NCI-H460 (cell line): ENCODE measurements around the gene SLC7A8. TPM values are rescaled to one million over a fixed set of nuclear protein-coding genes. Genes with fewer than 3 reads are reported as not detected.

ENCODE experiments used
- DNase-seq: peaks from one replicate; pipeline ENCODE4 v3.0.0-alpha.2; 2016; ENCODE audit warnings: low read depth; ENCODE audit errors: extremely low read depth
- total RNA-seq: library from RNA; depleted of rRNA; stranded (reverse); fragments of >200 nt; shearing (Covaris generic); gene quantifications from 2 replicates; pipeline ENCODE4 v1.2.3, GENCODE V29; 2014

SLC7A8 gene
- total RNA-seq, 1 experiment from 2014 or later: 1.1 TPM

DNA sequence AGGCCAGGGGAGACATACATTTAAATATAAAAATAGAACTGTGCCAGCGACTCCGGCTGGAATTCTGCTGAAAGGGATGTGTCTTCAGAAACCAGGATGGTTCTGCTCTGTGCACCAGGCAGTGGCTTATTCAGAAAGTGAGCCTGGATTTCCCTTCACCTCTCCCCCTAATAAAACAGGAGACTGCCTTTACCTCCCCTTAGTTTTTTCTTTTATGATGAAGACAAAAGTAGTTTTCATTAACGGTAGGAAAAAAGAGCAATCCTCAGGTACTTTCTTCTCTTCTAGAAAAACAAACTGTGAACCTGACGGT is 346 bp downstream of the SLC7A8 start:
- no peak for DNase-seq

GRCh38 chr14:23182372-23183157 is 895 bp downstream of the SLC7A8 start:
- no peak for DNase-seq

DNA sequence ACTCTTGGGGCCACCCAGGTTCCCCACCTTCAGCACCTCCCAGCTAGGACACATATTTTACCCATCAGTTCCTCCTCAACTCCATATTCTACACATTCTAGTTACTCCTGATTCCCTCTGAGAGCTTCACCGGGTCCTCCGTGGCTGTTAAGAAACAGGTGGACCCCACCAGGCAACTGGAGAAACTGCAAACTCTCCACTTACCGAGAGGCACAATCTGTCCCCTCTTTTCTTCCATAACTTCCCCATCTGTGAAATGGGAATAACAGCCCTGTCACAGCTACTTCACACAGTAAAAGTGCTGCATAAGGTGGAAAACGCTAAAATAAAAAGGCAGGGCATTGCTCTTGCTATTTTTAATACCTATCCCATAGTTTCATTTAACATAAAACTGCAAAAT is 1.5 kb downstream of the SLC7A8 start:
- no peak for DNase-seq

- no peak for DNase-seq
These were observed 2.0 kb downstream of the SLC7A8 start for GRCh38 chr14:23181453-23181852.

GRCh38 chr14:23177181-23177580 is 6.3 kb downstream of the SLC7A8 start:
- no peak for DNase-seq

GRCh38 chr14:23175823-23176222 is 7.6 kb downstream of the SLC7A8 start:
- no peak for DNase-seq

DNA sequence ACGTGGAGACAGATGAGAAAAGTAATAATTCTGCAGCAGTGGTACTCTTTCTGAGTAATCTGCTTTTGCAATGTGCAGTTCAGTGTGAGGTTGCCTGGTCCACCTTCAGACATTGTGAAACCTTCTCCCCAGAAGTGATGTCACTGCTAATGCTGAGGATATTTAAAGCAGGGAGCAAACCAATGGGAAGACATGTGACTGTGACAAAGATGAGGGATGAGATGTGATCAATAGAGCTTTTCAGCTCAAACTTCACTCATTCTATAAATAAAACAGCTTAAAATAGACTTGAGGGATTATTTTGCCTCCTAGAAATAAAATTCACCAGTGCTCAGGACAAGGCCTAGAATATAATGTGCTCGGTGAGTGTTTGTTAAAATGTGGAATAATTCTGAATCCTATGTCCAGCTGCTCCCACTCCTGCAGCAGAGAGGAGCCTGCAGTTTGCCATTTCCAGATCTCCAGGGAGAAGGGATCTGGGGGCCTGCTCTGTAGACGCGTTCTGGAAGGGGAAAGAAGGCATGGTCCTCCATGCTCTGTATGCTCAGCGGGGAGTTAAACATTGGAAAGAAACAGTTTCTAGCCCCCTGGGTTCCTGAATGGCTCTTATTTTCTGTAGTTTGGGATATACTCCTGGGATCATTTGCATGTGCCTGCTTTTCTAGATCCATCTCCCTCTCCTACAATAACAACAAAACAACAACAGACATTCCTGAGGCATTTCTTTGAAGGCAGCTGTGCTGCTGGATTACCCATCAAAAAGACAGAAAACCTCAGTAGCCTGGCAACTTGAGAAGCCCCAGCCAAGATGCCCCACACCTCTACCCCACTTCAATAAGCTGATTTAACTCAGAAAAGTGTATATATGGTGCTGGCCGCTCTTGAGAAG is 8.9 kb downstream of the SLC7A8 start:
- no peak for DNase-seq

DNA sequence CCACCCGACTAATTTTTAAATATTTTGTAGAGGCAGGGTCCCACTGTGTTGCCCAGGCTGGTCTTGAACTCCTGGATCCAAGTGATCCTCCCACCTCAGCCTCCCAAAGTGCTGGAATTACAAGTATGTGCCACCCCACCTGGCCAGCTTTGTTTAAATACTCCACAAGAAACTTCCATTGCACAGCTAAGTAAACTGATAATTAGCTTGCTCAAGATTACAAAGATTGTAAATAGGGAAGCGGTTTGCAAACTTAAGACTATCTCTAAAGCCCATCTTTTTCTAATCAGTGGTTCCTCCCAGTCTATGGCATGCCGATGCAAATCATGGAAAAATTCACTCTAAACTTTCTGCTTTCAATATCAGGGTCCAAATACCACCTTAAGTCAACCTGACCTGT is 9.7 kb downstream of the SLC7A8 start:
- no peak for DNase-seq

DNA sequence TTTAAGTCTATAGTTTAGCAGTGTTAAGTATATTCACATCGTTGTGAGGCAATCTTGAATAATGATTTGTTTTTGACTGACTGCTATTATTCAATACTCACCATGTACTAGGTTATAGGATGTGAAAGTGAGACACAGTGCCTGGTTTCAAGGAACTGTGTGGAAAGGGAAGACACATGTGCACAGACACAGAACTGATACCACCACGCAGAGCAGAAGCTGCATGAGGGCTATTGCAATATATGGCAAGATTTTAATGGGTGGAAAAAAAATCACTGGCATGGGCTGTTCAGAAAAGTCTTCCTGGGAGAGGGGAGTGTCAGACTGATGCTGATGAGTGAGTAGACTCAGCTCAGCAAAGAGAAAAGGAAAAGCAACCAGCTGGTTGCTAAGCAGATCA is 10.4 kb downstream of the SLC7A8 start:
- no peak for DNase-seq

GRCh38 chr14:23172574-23172973 is 10.9 kb downstream of the SLC7A8 start:
- no peak for DNase-seq

DNA sequence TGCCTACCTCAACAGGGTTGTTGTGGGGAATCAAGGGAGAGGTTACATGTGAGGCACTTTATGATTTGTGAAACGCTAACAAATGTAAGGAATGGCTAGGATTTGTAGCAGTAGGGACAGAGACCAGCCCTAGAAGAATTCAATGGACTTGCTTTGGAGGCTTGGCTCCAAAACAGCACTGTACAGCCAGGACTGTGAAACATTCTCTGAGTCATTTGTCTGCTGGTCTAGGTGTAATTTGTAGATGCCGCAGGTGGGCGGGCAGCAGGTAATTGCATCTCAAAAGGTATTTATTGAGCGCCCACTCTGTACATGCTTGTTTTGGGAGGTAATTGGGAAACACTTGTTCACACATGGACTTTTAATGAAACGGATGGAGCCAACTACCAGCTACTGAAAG is 11.4 kb downstream of the SLC7A8 start:
- no peak for DNase-seq

DNA sequence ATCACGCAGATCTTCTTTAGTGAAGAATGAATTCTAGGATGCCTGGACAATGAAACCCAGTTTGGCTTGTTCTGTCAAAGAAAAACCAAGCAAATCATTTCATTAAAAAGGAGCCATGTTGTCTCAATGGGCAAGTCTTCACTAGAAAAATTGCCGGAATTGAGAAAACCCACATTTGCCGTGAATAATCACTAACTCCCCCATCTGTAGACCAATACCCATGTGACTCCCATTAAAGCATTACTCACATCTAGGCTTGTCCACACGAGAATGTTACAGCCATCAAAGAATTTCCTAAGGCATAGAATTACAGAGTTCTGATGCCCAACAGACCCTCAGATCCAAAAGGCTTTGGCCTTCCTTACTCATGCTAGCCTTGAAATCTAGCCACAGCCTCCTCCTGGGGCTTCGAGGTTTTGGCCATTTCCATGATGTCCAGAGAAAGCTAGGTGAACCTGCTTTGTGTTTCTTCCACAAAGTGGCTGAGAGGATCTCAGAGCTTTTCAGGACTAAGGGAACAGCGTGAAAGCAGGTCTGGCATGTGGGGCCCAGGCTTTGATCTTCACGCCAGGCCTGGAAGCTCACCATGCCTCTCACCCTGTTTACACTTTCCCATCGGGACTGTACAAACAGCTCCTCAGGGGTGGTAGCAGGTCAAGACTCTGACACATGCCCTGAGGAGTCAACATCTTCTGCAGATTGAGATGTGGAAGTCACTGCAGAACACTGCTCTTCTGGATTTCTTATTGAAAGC is 12.1 kb downstream of the SLC7A8 start:
- DNase-seq: no peak

DNA sequence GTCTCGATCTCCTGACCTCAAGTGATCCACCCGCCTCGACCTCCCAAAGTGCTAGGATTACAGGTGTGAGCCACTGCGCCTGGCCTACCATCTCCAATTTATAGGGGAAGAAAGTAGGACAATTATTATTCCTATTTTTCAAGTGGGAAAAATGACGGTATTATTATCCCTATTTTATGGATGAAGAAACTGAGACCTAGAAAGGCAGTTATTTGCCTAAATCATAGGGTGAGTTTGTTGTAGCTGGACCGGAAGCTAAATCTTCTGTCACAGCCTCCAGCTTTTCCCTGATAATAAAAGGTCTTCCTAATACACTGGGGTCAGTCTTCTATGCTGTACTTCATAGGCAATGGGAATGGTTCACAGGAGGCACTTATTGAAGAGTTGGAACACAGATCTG is 13.8 kb downstream of the SLC7A8 start:
- no peak for DNase-seq

GRCh38 chr14:23168246-23168645 is 15.2 kb downstream of the SLC7A8 start:
- no peak for DNase-seq

DNA sequence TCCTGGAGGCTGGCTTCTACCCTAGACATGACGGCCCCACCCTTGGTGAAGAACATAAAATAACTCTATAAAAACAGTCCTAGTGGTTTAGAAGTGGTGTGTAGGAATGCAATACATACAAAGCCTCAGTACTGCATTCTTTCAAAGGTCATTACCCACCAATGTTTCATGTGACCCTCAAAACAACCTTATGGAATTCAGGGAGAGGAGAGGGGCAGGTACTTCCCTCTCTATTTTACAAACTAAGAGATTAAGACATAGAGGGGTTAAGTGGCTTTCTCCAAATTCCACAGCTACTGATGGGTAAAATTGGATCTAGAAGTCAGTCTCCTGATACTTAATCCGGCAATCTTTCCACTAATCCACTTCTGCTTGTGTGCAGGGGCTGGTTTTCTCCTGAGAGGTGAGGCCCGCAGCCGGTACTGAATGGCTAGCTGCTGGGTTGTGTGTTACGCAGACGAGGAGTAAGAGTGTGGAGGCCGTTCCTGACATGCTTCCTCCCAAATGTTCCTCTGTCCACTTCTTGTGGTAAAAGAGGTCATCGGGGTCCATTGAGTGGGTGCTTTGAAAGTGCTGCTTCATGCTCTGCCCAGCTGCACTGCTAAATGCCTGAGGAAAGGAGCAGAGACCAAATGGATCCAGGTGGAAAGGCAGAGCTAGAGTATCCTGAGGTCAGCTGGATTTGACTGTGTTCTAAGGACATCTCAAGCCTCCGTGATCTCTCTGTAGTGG is 16.2 kb downstream of the SLC7A8 start:
- DNase-seq: no peak

DNA sequence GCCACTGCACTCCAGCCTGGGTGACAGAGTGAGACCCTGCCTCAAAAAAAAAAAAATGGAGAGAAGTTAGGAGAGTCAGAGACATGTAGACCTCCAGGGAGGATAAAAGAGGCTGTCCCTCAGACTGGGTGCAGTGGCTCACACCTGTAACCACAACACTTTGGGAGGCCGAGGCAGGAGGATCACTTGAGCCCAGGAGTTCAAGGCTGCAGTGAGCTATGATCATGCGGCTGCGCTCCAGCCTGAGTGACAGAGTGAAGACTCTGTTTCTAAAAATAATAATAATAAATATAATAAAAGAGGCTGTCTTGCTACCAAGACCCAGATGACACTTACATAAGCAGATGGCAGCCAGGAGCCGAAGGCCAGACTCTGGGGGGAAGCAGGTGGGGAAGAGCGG is 18.5 kb downstream of the SLC7A8 start:
- DNase-seq: no peak

DNA sequence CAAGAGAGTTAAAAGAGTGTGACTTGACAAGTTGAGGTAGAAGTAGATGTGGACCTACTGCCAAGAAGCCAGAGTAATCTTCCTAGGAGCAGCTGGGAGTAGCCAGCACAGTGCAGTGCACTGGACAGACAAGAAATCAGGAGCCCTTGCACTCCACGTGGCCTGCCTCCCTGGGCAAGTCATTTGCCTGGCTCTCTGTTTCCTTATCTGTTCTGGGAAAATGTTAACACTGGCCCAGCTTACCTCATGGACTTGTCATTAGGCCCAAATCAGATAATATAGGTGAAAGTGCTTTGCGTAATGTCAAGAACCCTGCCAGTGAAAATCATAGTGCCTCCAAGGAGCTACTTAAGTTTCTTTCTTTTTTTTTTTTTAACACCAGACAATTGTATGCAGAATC is 19.2 kb downstream of the SLC7A8 start:
- DNase-seq: no peak

DNA sequence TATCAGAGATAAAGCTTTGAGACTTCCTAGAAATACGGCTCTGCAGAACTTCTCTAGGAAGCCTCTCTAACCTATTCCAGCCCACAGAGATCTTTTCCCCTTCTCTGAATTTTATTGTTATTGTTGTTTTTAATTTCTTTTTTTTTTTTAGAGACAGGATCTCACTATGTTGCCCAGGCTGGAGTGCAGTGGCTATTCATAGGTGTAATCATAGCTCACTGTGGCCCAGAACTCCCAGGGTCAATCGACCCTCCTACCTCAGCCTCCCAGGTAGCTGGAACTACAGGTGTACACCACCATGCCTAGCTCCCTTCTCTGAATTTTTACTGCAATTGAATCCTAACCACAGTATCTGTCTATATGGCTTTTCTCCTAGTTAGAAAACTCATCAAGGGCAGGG is 19.6 kb downstream of the SLC7A8 start:
- no peak for DNase-seq

DNA sequence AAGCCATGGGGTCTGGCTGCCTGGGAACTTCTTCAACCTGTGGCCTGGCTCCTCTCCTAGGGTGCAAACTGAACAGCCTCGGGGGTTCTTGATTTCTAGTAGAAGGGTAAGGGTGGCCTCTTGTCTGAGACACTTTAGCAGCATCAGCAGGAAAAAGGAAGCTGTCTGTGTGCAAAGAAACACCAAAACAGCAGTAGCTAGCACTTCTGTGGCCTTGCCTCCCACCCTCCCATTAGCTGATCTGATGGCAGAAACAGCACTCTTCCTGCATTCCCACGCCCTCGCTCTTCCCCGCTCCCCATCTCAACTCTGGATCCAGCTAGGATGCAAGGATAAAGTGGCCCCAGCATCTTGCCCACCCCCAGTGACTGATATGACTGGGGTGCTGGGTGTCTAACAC is 20.7 kb downstream of the SLC7A8 start:
- DNase-seq: no peak

DNA sequence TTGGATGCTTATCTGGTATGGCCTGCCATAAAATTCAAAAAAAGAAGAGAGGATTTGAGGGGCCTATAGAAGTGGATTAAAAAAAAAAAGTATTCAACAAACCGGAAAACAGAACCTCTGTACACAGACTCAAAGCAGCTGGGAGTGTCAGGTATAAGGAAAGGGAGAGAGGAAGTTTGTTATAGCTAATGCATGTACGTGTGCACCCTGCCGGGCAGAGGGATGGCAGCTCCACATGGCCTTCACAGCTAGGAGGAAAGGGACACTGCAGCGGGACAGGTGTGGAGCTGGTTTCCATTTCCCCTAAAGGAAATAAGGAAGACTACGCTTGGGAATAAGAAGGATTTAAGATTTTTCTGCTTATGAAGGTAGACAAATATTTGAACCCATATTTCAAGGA is 21.5 kb downstream of the SLC7A8 start:
- no peak for DNase-seq
